Mesendoderm (in vitro differentiated cells): ENCODE results near the gene ATP2C2.

ENCODE experiments used
- DNase-seq: peaks from one replicate; pipeline ENCODE4 v3.0.0; 2013
- H2AK5ac ChIP-seq: 2 replicates; pipeline ENCODE4 v1.6.1; 2013; ENCODE audit warnings: low read length, inconsistent platforms
- H2BK120ac ChIP-seq: 2 replicates; pipeline ENCODE4 v1.6.1; 2013; ENCODE audit warnings: low read depth, mild to moderate bottlenecking, low read length, moderate library complexity, mixed read lengths
- H2BK15ac ChIP-seq: replicated peaks from 2 replicates; pipeline ENCODE4 v1.6.1; 2013; ENCODE audit warnings: low read depth, mild to moderate bottlenecking, moderate library complexity
- H2BK5ac ChIP-seq: 2 replicates; pipeline ENCODE4 v1.6.1; 2013; ENCODE audit warnings: low read length, inconsistent platforms
- H3K18ac ChIP-seq: 2 replicates; pipeline ENCODE4 v1.6.1; 2013; ENCODE audit warnings: mild to moderate bottlenecking, low read length, mixed read lengths
- H3K23ac ChIP-seq: one replicate; pipeline ENCODE4 v1.6.1; 2013; ENCODE audit warnings: low read length
- H3K27ac ChIP-seq: 2 replicates; pipeline ENCODE4 v1.5.1; 2013; ENCODE audit warnings: low read depth, mild to moderate bottlenecking, inconsistent platforms, low read length, moderate library complexity
- H3K27me3 ChIP-seq: 2 replicates; pipeline ENCODE4 v1.6.1; 2013; ENCODE audit warnings: low read length, control low read depth, mild to moderate bottlenecking, inconsistent platforms; ENCODE audit not compliant: insufficient read depth, poor library complexity
- H3K36me3 ChIP-seq: 2 replicates; pipeline ENCODE4 v1.6.1; 2013; ENCODE audit warnings: low read length, inconsistent platforms; ENCODE audit not compliant: control insufficient read depth, insufficient read depth
- H3K4ac ChIP-seq: one replicate; pipeline ENCODE4 v1.6.1; 2013; ENCODE audit warnings: low read depth, mild to moderate bottlenecking, low read length, moderate library complexity
- H3K4me1 ChIP-seq: 2 replicates; pipeline ENCODE4 v1.6.1; 2013; ENCODE audit warnings: low read depth, low read length, inconsistent platforms; ENCODE audit not compliant: control insufficient read depth
- H3K4me2 ChIP-seq: 2 replicates; pipeline ENCODE4 v1.6.1; 2013; ENCODE audit warnings: low read length
- H3K4me3 ChIP-seq: 2 replicates; pipeline ENCODE4 v1.5.1; 2013; ENCODE audit warnings: mild to moderate bottlenecking, low read length
- H3K56ac ChIP-seq: one replicate; pipeline ENCODE4 v1.6.1; 2013; ENCODE audit warnings: low read length
- H3K79me1 ChIP-seq: 2 replicates; pipeline ENCODE4 v1.6.1; 2013; ENCODE audit warnings: low read length, inconsistent platforms
- H3K79me2 ChIP-seq: 2 replicates; pipeline ENCODE4 v1.6.1; 2013; ENCODE audit warnings: mild to moderate bottlenecking, low read length; ENCODE audit not compliant: control insufficient read depth, insufficient read depth
- H3K9ac ChIP-seq: 2 replicates; pipeline ENCODE4 v1.6.1; 2013; ENCODE audit warnings: low read length, inconsistent platforms
- H4K5ac ChIP-seq: one replicate; pipeline ENCODE4 v1.6.1; 2013; ENCODE audit warnings: low read length
- H4K8ac ChIP-seq: one replicate; pipeline ENCODE4 v1.6.1; 2013; ENCODE audit warnings: low read depth, mild to moderate bottlenecking, control low read depth, low read length, moderate library complexity
- WGBS: extraction: QIAGEN DNeasy Blood & Tissue Kit; methylation state at CpG from one replicate; pipeline ENCODE4 v1.1.7; 2013; ENCODE audit warnings: low lambda C conversion rate, missing lambda C conversion rate; ENCODE audit not compliant: insufficient coverage; ENCODE audit errors: extremely low coverage; 5-methylcytosine and 5-hydroxymethylcytosine counted together

The ATP2C2 gene

DNA sequence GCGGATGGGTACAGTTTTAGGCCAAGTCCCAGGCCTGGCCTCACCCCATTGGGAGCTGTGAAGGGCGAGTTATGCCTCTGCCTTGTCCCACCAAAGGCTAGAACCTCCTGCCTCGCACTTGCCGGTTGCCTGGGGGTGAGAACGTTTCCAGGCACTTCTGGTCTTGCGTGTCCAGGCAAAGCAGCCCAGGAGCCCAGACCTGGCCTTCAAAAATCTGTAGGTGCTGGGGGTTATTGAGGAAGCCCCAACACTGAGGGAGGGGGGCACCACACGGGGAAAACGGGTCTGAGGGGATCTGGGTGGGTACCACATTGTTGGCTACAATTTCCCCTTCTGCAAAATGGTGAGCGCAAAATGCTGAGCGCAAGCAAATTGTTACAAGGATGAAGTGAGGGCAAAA is 12.2 kb upstream of the ATP2C2 start:
- no peak overlapping the region for H4K5ac ChIP-seq
- no CpG with 5 or more reads among the region's 10 CpGs for WGBS

DNA sequence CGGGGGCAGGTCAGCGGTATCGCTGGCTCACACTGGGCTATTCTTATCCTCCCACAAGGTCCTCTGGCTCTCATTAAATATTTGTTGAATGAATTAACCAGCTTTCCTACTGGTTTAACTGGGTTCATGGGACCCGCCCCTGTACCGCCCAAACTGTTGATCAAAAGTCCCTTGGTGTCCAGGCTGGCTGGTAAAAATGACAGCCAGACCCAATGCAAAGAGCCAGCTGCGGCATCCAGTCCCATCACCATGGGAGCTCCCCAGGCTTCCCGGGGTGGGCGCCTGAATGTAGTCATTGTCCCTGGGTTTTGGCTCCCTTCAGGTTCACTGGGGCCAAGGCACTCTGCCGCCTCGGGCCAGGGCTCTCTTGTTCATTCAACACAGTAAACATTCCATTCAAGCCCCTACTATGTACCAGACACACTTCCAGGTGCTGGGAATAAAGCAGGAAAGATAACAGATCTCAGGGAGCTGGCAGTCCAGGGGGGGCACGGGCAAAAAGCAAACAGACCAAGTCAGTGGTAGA is 11.7 kb upstream of the ATP2C2 start:
- H2BK120ac ChIP-seq: no peak overlapping the region
- no peak overlapping the region for H3K4me2 ChIP-seq
- H3K36me3 ChIP-seq: no peaks in the 10 kb centered on the region
- H2BK15ac ChIP-seq: no peak overlapping the region
- H3K18ac ChIP-seq: no peak overlapping the region
- no peak overlapping the region for H2AK5ac ChIP-seq
- no peaks in the 10 kb centered on the region for H3K4me1 ChIP-seq
- no peak overlapping the region for H3K4me3 ChIP-seq
- H4K8ac ChIP-seq: no peak overlapping the region
- H3K27ac ChIP-seq: no peak overlapping the region
- H3K23ac ChIP-seq: no peak overlapping the region
- no peak for DNase-seq
- H3K79me1 ChIP-seq: no peaks in the 10 kb centered on the region
- no CpG with 5 or more reads among the region's 11 CpGs for WGBS
- no peak overlapping the region for H3K56ac ChIP-seq
- H2BK5ac ChIP-seq: no peak overlapping the region
- no peak overlapping the region for H3K9ac ChIP-seq
- H3K79me2 ChIP-seq: no peaks in the 10 kb centered on the region
- no peak overlapping the region for H4K5ac ChIP-seq
- no peak overlapping the region for H3K4ac ChIP-seq
- no peaks in the 10 kb centered on the region for H3K27me3 ChIP-seq

More for the DNA sequence above, 12.2 kb upstream of the ATP2C2 start:
- Histone ChIP-seq H3K4me2 (no peak overlapping the region), H2BK5ac (no peak overlapping the region), H3K36me3 (no peaks in the 10 kb centered on the region), H3K23ac (no peak overlapping the region), H3K79me1 (no peaks in the 10 kb centered on the region), H3K4ac (no peak overlapping the region), H3K4me3 (no peak overlapping the region), H3K56ac (no peak overlapping the region), H3K79me2 (no peaks in the 10 kb centered on the region), H3K4me1 (no peaks in the 10 kb centered on the region), H2AK5ac (no peak overlapping the region), H4K8ac (no peak overlapping the region), H3K18ac (no peak overlapping the region), H2BK15ac (no peak overlapping the region), H3K27me3 (no peaks in the 10 kb centered on the region), H3K9ac (no peak overlapping the region), H2BK120ac (no peak overlapping the region), H3K27ac (no peak overlapping the region)
- DNase-seq: no peak

DNA sequence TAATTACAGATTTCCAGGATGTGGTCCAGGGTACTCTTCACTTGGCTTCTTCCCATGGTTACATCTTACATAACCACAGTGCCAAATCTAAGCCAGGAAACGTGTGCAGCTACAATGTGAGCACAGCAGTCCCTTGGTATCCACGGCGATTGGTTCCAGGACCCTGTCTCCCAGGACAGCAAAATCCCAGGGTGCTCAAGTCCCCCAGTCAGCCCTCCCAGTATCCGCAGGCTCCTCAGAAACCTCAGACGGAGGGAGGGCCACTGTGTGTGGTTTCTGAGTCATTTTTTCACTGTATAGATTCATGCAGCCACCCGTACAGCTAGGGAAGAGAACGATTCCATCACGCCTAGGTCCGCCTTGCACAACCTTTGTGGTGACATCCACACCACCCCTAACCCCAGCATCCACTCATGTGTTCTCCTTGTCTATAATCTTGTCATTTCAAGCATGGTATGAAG is 11.1 kb upstream of the ATP2C2 start:
- no peak overlapping the region for H3K4me2 ChIP-seq
- H4K8ac ChIP-seq: no peak overlapping the region
- no peak overlapping the region for H3K4me3 ChIP-seq
- H2BK15ac ChIP-seq: no peak overlapping the region
- H3K79me2 ChIP-seq: no peaks in the 10 kb centered on the region
- no peak overlapping the region for H2BK120ac ChIP-seq
- no peak overlapping the region for H3K9ac ChIP-seq
- no CpG with 5 or more reads among the region's 9 CpGs for WGBS
- no peak overlapping the region for H4K5ac ChIP-seq
- H3K27me3 ChIP-seq: no peaks in the 10 kb centered on the region
- H3K4me1 ChIP-seq: no peaks in the 10 kb centered on the region
- H3K79me1 ChIP-seq: no peaks in the 10 kb centered on the region
- no peak for DNase-seq
- H3K23ac ChIP-seq: no peak overlapping the region
- no peaks in the 10 kb centered on the region for H3K36me3 ChIP-seq
- H3K27ac ChIP-seq: no peak overlapping the region
- no peak overlapping the region for H2BK5ac ChIP-seq
- H3K18ac ChIP-seq: no peak overlapping the region
- no peak overlapping the region for H3K56ac ChIP-seq
- H2AK5ac ChIP-seq: no peak overlapping the region
- no peak overlapping the region for H3K4ac ChIP-seq

DNA sequence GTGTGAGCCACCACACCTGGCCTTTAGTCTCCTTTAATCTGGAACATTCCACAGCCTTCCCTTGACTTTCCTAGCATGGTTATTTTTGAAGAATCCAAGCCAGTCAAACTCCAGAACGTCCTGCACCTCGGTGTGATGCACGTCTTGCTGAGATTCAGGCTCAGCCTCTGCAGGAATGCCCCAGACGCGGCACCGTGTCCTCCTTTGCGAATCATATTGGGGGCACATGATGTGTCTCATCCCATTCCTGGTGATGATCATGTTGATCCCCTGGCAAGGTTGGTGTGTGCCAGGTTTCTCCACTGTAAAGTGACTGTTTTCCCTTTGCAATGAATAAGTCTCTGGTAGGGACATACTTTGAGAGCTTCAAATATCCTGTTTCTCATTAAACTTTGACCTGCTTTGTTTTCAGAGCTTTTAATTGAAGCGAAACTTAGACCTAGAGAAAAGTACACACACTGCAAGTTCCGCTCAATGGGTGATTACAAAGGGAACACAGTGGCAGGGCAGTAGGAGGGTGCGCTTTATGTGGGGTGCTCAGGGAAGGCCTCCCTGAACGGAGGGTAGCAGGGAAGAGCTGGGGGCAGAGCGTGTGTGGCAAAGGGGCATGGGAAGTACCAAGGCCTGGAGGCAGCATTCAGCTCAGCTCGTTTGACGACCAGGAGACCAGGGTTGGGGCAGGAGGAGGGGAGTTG is 9.6 kb upstream of the ATP2C2 start:
- Histone ChIP-seq H2AK5ac (no peak overlapping the region), H3K18ac (no peak overlapping the region), H3K23ac (no peak overlapping the region), H3K27me3 (no peaks in the 10 kb centered on the region), H3K4ac (no peak overlapping the region), H3K4me1 (no peaks in the 10 kb centered on the region), H3K79me2 (no peaks in the 10 kb centered on the region), H2BK5ac (no peak overlapping the region), H4K8ac (no peak overlapping the region), H3K4me3 (no peak overlapping the region), H3K79me1 (no peaks in the 10 kb centered on the region), H3K9ac (no peak overlapping the region), H3K56ac (no peak overlapping the region), H3K4me2 (no peak overlapping the region), H3K36me3 (no peaks in the 10 kb centered on the region), H3K27ac (no peak overlapping the region), H2BK15ac (no peak overlapping the region), H4K5ac (no peak overlapping the region), H2BK120ac (no peak overlapping the region)
- no peak for DNase-seq
- no CpG with 5 or more reads among the region's 14 CpGs for WGBS

DNA sequence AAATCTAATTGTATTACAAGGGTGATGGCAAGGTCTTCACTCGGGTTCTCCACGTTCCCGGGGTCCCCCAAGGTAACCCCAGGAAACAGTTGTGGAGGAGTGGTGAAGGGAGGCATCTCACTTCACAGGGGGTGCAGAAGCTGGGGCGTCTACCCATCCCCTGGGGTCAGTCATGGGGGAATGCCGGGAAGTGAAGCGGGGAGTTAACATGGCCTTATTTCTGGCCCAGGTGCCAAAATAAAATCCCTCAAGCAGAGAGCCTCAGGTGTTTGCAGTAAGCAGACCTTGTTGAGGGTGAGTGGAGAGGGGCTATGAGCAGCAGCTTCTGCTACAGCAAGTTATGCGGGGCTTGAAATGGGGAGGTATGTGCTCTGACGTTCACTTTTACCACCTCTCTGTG is 9.0 kb upstream of the ATP2C2 start:
- Histone ChIP-seq H3K4me3 (no peak overlapping the region), H3K18ac (no peak overlapping the region), H4K5ac (no peak overlapping the region), H3K79me1 (no peaks in the 10 kb centered on the region), H3K27me3 (no peaks in the 10 kb centered on the region), H3K79me2 (no peaks in the 10 kb centered on the region), H3K4me2 (no peak overlapping the region), H3K23ac (no peak overlapping the region), H2BK120ac (no peak overlapping the region), H2BK15ac (no peak overlapping the region), H3K27ac (no peak overlapping the region), H2BK5ac (no peak overlapping the region), H3K4me1 (no peaks in the 10 kb centered on the region), H3K56ac (no peak overlapping the region), H2AK5ac (no peak overlapping the region), H3K9ac (no peak overlapping the region), H3K36me3 (no peaks in the 10 kb centered on the region), H4K8ac (no peak overlapping the region), H3K4ac (no peak overlapping the region)
- DNase-seq: no peak
- WGBS: no CpG with 5 or more reads among the region's 8 CpGs

DNA sequence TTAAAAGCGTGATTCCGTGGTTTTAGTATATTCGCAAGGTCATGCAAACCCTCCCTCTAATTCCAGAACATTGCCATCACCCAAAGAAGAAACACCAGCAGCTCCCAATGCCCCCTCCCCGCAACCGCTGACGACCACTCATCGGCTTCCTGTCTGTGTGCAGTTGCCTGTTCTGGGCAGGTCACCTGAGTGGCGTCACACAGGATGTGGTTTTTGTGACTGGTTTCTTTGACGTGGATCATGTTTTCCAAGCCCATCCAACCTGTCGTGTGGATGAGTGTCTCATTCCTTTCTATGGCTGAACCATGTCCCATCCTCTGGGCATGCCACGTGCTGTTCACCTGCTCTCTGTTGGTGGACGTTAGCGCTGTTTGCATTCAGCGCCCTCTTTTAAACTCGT is 8.2 kb upstream of the ATP2C2 start:
- Histone ChIP-seq H3K56ac (no peak overlapping the region), H2BK120ac (no peak overlapping the region), H4K8ac (no peak overlapping the region), H2BK15ac (no peak overlapping the region), H3K27ac (no peak overlapping the region), H3K9ac (no peak overlapping the region), H3K27me3 (no peaks in the 10 kb centered on the region), H3K79me2 (no peaks in the 10 kb centered on the region), H2AK5ac (no peak overlapping the region), H3K4me1 (no peaks in the 10 kb centered on the region), H3K23ac (no peak overlapping the region), H3K4me2 (no peak overlapping the region), H3K79me1 (no peaks in the 10 kb centered on the region), H4K5ac (no peak overlapping the region), H2BK5ac (no peak overlapping the region), H3K4me3 (no peak overlapping the region), H3K36me3 (no peaks in the 10 kb centered on the region), H3K4ac (no peak overlapping the region), H3K18ac (no peak overlapping the region)
- DNase-seq: no peak
- WGBS: no CpG with 5 or more reads among the region's 15 CpGs
